Natural killer cell treated with Interleukin-12 subunit alpha and Interleukin-12 subunit beta and Interleukin-15 and Interleukin-18, amount 100 ng/mL, for 72 hours (primary cell): ENCODE data around the gene TMEM169. TPM values are rescaled to one million over a fixed set of nuclear protein-coding genes. Genes with fewer than 3 reads are reported as not detected.
"Not testable (repeated sequence)": the region's sequence is repeated elsewhere in the genome, so short reads cannot be mapped to it uniquely, and the experiment has no call there.

Experiments used
- ATAC-seq, 2 donors: fragments of 150-1000 bp; cut with Tn5 transposase in 1 of 2; sonication (Bioruptor Pico), chemical (Tn5 transposase) in 1 of 2; 2 replicates each; pipeline ENCODE4 v1.10.0; 2021
- DNase-seq: peaks from one replicate; pipeline ENCODE4 v3.0.0; 2022; ENCODE audit warnings: low spot score
- H3K27ac Mint-ChIP-seq, 2 donors: 1 replicate in 1 of 2; 2 replicates in 1 of 2; pipeline ENCODE4 v1.8.0; 2022; ENCODE audit warnings: mixed read lengths in 2 of 2, mild to moderate bottlenecking in 1 of 2, moderate library complexity in 1 of 2
- H3K27me3 Mint-ChIP-seq, 2 donors: 1 replicate in 1 of 2; 2 replicates in 1 of 2; pipeline ENCODE4 v1.8.0; 2022; ENCODE audit warnings: mixed read lengths in 2 of 2
- H3K36me3 Mint-ChIP-seq: one replicate; pipeline ENCODE4 v1.8.0; 2022; ENCODE audit warnings: mixed read lengths
- H3K4me1 Mint-ChIP-seq, 2 donors: 1 replicate in 1 of 2; 2 replicates in 1 of 2; pipeline ENCODE4 v1.8.0; 2022; ENCODE audit warnings: low read depth in 2 of 2, mixed read lengths in 2 of 2, mild to moderate bottlenecking in 1 of 2
- H3K4me3 Mint-ChIP-seq: one replicate; pipeline ENCODE4 v1.8.0; 2022; ENCODE audit warnings: mixed read lengths
- H3K9me3 Mint-ChIP-seq: 2 replicates; pipeline ENCODE4 v1.8.0; 2022; ENCODE audit warnings: mixed read lengths
- total RNA-seq, 2 donors: library from RNA; stranded (reverse); gene quantifications; one replicate each; pipeline ENCODE4 v1.2.3, GENCODE V29; 2022

TMEM169 gene
- total RNA-seq, 2 donors from 2014 or later, result 0.56 to 1.9 TPM

DNA sequence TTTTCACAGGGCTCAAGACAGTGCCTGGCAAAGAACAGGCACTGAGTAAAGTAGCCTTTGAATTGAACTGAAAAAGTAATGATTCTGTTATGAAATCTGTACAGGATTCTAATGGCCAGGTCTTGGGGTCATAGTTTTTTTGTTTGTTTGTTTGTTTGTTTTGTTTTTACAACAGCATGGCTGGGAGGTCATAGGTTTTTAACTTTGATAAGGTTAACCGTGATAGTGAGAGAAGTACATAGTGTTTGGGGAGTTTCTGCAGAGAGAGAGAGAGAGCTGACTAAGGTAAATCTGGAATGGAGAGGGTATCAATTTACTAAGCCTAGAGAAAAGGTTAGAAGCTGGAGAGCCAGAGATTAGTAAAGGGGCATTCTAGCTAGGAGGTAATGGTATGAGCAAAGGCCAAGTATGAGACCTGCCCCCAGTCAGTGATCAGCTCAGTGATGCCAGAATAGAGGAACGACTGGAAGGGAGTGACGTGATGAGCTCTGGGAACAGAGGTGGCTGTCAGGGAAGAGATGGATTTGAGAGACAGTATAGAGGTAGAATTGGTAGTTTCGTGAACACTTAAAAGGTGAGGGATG, 53.3 kb downstream of the TMEM169 start:
- Mint-ChIP-seq H3K27me3 (no peaks in the 10 kb centered on the region), H3K4me3 (no peak overlapping the region), H3K27ac (peak overlapping the region; percentile 10 to 28), H3K4me1 (peaks cover 20 to 28% of the 10 kb centered on the region in 2 donors), H3K9me3 (no peaks in the 10 kb centered on the region), H3K36me3 (peaks cover 78% of the 10 kb centered on the region)
- ATAC-seq, result no peak
- DNase-seq, result no peak

GRCh38 chr2:216139884-216140283, 58.2 kb downstream of the TMEM169 start:
- peaks cover 9 to 23% of the 10 kb centered on the region in 2 donors for H3K4me1 Mint-ChIP-seq
- H3K27me3 Mint-ChIP-seq, result no peaks in the 10 kb centered on the region
- no peak overlapping the region for H3K27ac Mint-ChIP-seq
- no peaks in the 10 kb centered on the region for H3K9me3 Mint-ChIP-seq
- H3K4me3 Mint-ChIP-seq, result no peak overlapping the region
- ATAC-seq (no peak), DNase-seq (no peak)
- peaks cover 59% of the 10 kb centered on the region for H3K36me3 Mint-ChIP-seq

- Mint-ChIP-seq H3K4me1 (peaks cover under 1 to 17% of the 10 kb centered on the region in 2 donors), H3K36me3 (peaks cover 44% of the 10 kb centered on the region)
- not testable (repeated sequence) for H3K27me3 Mint-ChIP-seq, H3K27ac Mint-ChIP-seq, DNase-seq, ATAC-seq, H3K9me3 Mint-ChIP-seq, H3K4me3 Mint-ChIP-seq
Measured at GRCh38 chr2:216141516-216141915, 59.8 kb downstream of the TMEM169 start.

DNA sequence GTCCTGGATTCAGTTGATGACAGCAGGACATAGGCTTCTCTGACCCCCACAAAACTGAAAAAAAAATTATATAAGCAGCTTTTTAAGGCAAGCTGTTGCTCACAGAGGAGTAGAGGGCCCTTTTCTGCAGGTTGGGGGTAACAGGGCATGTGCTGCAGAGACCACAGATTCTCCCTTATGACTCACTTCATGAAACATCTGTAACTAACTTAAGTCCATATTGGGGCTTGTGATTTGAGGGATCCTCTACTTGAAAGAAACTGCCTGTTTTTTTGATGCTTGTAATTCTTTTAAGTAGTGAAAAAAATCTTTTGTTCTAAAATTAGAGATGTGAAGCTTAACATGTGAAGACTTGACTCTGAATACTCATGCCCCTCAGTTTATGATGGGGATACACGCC, 60.8 kb downstream of the TMEM169 start:
- Mint-ChIP-seq H3K9me3 (no peaks in the 10 kb centered on the region), H3K27me3 (no peaks in the 10 kb centered on the region), H3K36me3 (peaks cover 47% of the 10 kb centered on the region), H3K27ac (no peak overlapping the region), H3K4me3 (no peak overlapping the region), H3K4me1 (peaks cover 9 to 25% of the 10 kb centered on the region in 2 donors)
- ATAC-seq (peak in 1 of 2 donors; percentile 92), DNase-seq (no peak)

GRCh38 chr2:216144372-216144771, 62.7 kb downstream of the TMEM169 start:
- Mint-ChIP-seq H3K27ac (no peak overlapping the region), H3K36me3 (peaks cover 33% of the 10 kb centered on the region), H3K27me3 (no peaks in the 10 kb centered on the region), H3K9me3 (no peaks in the 10 kb centered on the region), H3K4me3 (no peak overlapping the region), H3K4me1 (peaks cover 9 to 25% of the 10 kb centered on the region in 2 donors)
- DNase-seq (no peak), ATAC-seq (no peak)

GRCh38 chr2:216144857-216145256, 63.1 kb downstream of the TMEM169 start:
- H3K27me3 Mint-ChIP-seq, result no peaks in the 10 kb centered on the region
- peaks cover 38% of the 10 kb centered on the region for H3K36me3 Mint-ChIP-seq
- H3K27ac Mint-ChIP-seq, result no peak overlapping the region
- peaks cover 14 to 29% of the 10 kb centered on the region in 2 donors for H3K4me1 Mint-ChIP-seq
- H3K4me3 Mint-ChIP-seq, result no peak overlapping the region
- ATAC-seq (no peak), DNase-seq (no peak)
- H3K9me3 Mint-ChIP-seq, result no peaks in the 10 kb centered on the region

DNA sequence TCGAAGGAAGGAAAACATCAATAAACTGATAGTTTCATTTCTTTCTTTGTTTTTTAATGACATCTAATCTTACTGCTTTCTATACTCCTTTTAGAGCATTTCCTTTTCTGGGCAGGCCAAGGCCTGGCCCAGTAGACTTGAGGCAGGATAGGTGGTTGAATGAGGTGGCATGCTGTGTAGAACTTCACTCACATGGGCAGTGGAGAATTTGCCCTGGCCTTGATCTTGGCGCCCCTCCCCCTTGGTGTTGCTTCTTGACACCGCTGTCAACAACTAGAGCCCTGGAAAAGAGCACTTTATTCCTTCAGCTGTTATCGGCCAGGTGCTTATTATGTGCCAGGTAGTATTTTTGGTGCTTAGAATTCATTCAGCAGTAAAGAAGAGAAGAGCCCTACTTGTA, 64.9 kb downstream of the TMEM169 start:
- H3K9me3 Mint-ChIP-seq, result no peaks in the 10 kb centered on the region
- DNase-seq (no peak), ATAC-seq (no peak)
- H3K4me3 Mint-ChIP-seq, result no peak overlapping the region
- H3K27me3 Mint-ChIP-seq, result no peaks in the 10 kb centered on the region
- H3K27ac Mint-ChIP-seq, result peak overlapping the region in 1 of 2 donors; percentile 11
- H3K36me3 Mint-ChIP-seq, result peaks cover 34% of the 10 kb centered on the region
- H3K4me1 Mint-ChIP-seq, result peaks cover 20 to 28% of the 10 kb centered on the region in 2 donors

GRCh38 chr2:216147172-216148131, 65.7 kb downstream of the TMEM169 start:
- Mint-ChIP-seq H3K27ac (peak overlapping the region; percentile 4 to 11), H3K9me3 (no peaks in the 10 kb centered on the region), H3K4me1 (peaks cover 23 to 27% of the 10 kb centered on the region in 2 donors), H3K4me3 (no peak overlapping the region), H3K36me3 (peaks cover 38% of the 10 kb centered on the region), H3K27me3 (no peaks in the 10 kb centered on the region)
- ATAC-seq (peak in 1 of 2 donors; percentile 8), DNase-seq (no peak)

DNA sequence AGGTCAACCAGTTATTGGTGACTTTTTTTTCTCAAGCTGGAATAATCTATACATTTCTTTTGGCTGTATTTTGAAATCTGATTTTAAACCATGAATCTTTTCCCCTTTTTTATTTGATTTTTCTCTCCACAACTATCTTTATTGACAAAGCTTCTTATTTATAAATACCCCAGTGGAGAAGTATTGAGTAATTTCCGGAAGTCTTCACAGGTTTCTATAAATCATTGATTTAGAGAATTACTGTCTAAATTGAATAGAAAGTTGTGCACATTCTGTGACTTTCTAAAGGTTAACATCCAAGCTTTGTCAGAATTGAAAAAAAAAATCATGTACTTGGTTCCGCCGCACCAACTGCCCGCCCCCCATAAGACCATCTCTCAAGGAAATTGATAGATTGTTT, 67.3 kb downstream of the TMEM169 start:
- no peaks in the 10 kb centered on the region for H3K27me3 Mint-ChIP-seq
- no peak for DNase-seq
- ATAC-seq, result no peak
- H3K27ac Mint-ChIP-seq, result peak overlapping the region in 1 of 2 donors; percentile 61
- peaks cover 43% of the 10 kb centered on the region for H3K36me3 Mint-ChIP-seq
- peaks cover 29 to 30% of the 10 kb centered on the region in 2 donors for H3K4me1 Mint-ChIP-seq
- no peaks in the 10 kb centered on the region for H3K9me3 Mint-ChIP-seq
- no peak overlapping the region for H3K4me3 Mint-ChIP-seq

- peaks cover 44% of the 10 kb centered on the region for H3K36me3 Mint-ChIP-seq
- peak overlapping the region in 1 of 2 donors; percentile 61 for H3K27ac Mint-ChIP-seq
- H3K4me1 Mint-ChIP-seq, result peaks cover 30 to 32% of the 10 kb centered on the region in 2 donors
- ATAC-seq, result no peak
- no peaks in the 10 kb centered on the region for H3K9me3 Mint-ChIP-seq
- no peak overlapping the region for H3K4me3 Mint-ChIP-seq
- DNase-seq, result no peak
- no peaks in the 10 kb centered on the region for H3K27me3 Mint-ChIP-seq
Measured at GRCh38 chr2:216149741-216150140, 68.0 kb downstream of the TMEM169 start.

- Mint-ChIP-seq H3K9me3 (no peaks in the 10 kb centered on the region), H3K27ac (no peak overlapping the region), H3K4me3 (no peak overlapping the region), H3K4me1 (peaks cover 33 to 34% of the 10 kb centered on the region in 2 donors), H3K27me3 (no peaks in the 10 kb centered on the region), H3K36me3 (peaks cover 47% of the 10 kb centered on the region)
- no peak for DNase-seq
- ATAC-seq, result no peak
Measured at GRCh38 chr2:216151313-216152025, 69.8 kb downstream of the TMEM169 start.
